ENCODE results near the gene AGR3. TPM values are rescaled to one million over a fixed set of nuclear protein-coding genes. Genes with fewer than 3 reads are reported as not detected.

The AGR3 gene
- polyA plus RNA-seq, 1 donor from 2014 or later = not detected

GRCh38 chr7:16879181-16879580, 2.6 kb downstream of the AGR3 start:
- Histone ChIP-seq H3K79me2 (replicated peaks; ENCODE audit: insufficient read depth, low read length) (no peaks in the 10 kb centered on the region), H3K9me2 (ENCODE audit: insufficient read depth, low read length) (no peaks in the 10 kb centered on the region), H2AFZ (ENCODE audit: low read depth, low read length) (no peak overlapping the region), H3K36me3 (ENCODE audit: insufficient read depth, low read length) (no peaks in the 10 kb centered on the region), H4K20me1 (ENCODE audit: insufficient read depth) (no peaks in the 10 kb centered on the region), H3K9ac (ENCODE audit: low read length) (no peak overlapping the region), H3K27ac (ENCODE audit: low read length) (no peak overlapping the region), H3F3A (ENCODE audit: insufficient read depth, low read length, poor library complexity, severe bottlenecking) (no peaks in the 10 kb centered on the region), H3K4me2 (ENCODE audit: low read length) (no peak overlapping the region), H3K27me3 (ENCODE audit: insufficient read depth, low read depth, low read length) (no peaks in the 10 kb centered on the region), H3K9me3 (ENCODE audit: low read length) (no peaks in the 10 kb centered on the region), H3K4me3 (ENCODE audit: low read length) (no peak overlapping the region)
- no peak for TF ChIP-seq SMC3 (conservative IDR thresholded peaks at IDR 0.05; ENCODE audit: poor library complexity)

- no peaks in the 10 kb centered on the region for H3K9me3 ChIP-seq (ENCODE audit: low read length)
- H3K79me2 ChIP-seq (replicated peaks; ENCODE audit: insufficient read depth, low read length) = no peaks in the 10 kb centered on the region
- H3K9ac ChIP-seq (ENCODE audit: low read length) = no peak overlapping the region
- no peak overlapping the region for H2AFZ ChIP-seq (ENCODE audit: low read depth, low read length)
- H3F3A ChIP-seq (ENCODE audit: insufficient read depth, low read length, poor library complexity, severe bottlenecking) = no peaks in the 10 kb centered on the region
- no peak overlapping the region for H3K4me2 ChIP-seq (ENCODE audit: low read length)
- H3K27me3 ChIP-seq (ENCODE audit: insufficient read depth, low read depth, low read length) = no peaks in the 10 kb centered on the region
- no peak overlapping the region for H3K4me3 ChIP-seq (ENCODE audit: low read length)
- TF ChIP-seq EZH2 (IDR thresholded peaks at IDR 0.05; ENCODE audit: borderline replicate concordance, insufficient read depth, low read length, poor library complexity, severe bottlenecking) = no peak
- no peak for TF ChIP-seq SMC3 (conservative IDR thresholded peaks at IDR 0.05; ENCODE audit: poor library complexity)
- TF ChIP-seq EP300 (conservative IDR thresholded peaks at IDR 0.05; ENCODE audit: poor library complexity, severe bottlenecking) = no peak
- no peak for TF ChIP-seq REST (IDR thresholded peaks at IDR 0.05; ENCODE audit: borderline replicate concordance)
- no peak for TF ChIP-seq MXI1 (conservative IDR thresholded peaks at IDR 0.05; ENCODE audit: poor library complexity, severe bottlenecking)
- TF ChIP-seq TAF1 (IDR thresholded peaks at IDR 0.05; ENCODE audit: low read depth) = no peak
- no peak for TF ChIP-seq CTCF (IDR thresholded peaks at IDR 0.05; ENCODE audit: poor library complexity, severe bottlenecking)
- TF ChIP-seq POLR2AphosphoS5 (IDR thresholded peaks at IDR 0.05) = no peak
- TF ChIP-seq RAD21 (conservative IDR thresholded peaks at IDR 0.05) = no peak
- no peaks in the 10 kb centered on the region for H4K20me1 ChIP-seq (ENCODE audit: insufficient read depth)
- no peak overlapping the region for H3K27ac ChIP-seq (ENCODE audit: low read length)
- H3K36me3 ChIP-seq (ENCODE audit: insufficient read depth, low read length) = no peaks in the 10 kb centered on the region
- no peaks in the 10 kb centered on the region for H3K9me2 ChIP-seq (ENCODE audit: insufficient read depth, low read length)
Observed at GRCh38 chr7:16875861-16876260, 5.9 kb downstream of the AGR3 start.

- no peaks in the 10 kb centered on the region for H3K9me3 ChIP-seq (ENCODE audit: low read length)
- H3K79me2 ChIP-seq (replicated peaks; ENCODE audit: insufficient read depth, low read length) = no peaks in the 10 kb centered on the region
- H3K27me3 ChIP-seq (ENCODE audit: insufficient read depth, low read depth, low read length) = no peaks in the 10 kb centered on the region
- H3K9me2 ChIP-seq (ENCODE audit: insufficient read depth, low read length) = no peaks in the 10 kb centered on the region
- no peak overlapping the region for H3K27ac ChIP-seq (ENCODE audit: low read length)
- H3K4me3 ChIP-seq (ENCODE audit: low read length) = no peak overlapping the region
- H3K36me3 ChIP-seq (ENCODE audit: insufficient read depth, low read length) = no peaks in the 10 kb centered on the region
- H3K9ac ChIP-seq (ENCODE audit: low read length) = no peak overlapping the region
- no peaks in the 10 kb centered on the region for H4K20me1 ChIP-seq (ENCODE audit: insufficient read depth)
- no peak for TF ChIP-seq TAF1 (IDR thresholded peaks at IDR 0.05; ENCODE audit: low read depth)
- no peak for TF ChIP-seq MXI1 (conservative IDR thresholded peaks at IDR 0.05; ENCODE audit: poor library complexity, severe bottlenecking)
- no peak for TF ChIP-seq EP300 (conservative IDR thresholded peaks at IDR 0.05; ENCODE audit: poor library complexity, severe bottlenecking)
- no peak for TF ChIP-seq POLR2AphosphoS5 (IDR thresholded peaks at IDR 0.05)
- TF ChIP-seq SMC3 (conservative IDR thresholded peaks at IDR 0.05; ENCODE audit: poor library complexity) = no peak
- no peak for TF ChIP-seq EZH2 (IDR thresholded peaks at IDR 0.05; ENCODE audit: borderline replicate concordance, insufficient read depth, low read length, poor library complexity, severe bottlenecking)
- no peak for TF ChIP-seq REST (IDR thresholded peaks at IDR 0.05; ENCODE audit: borderline replicate concordance)
- no peak for TF ChIP-seq CTCF (IDR thresholded peaks at IDR 0.05; ENCODE audit: poor library complexity, severe bottlenecking)
- no peak for TF ChIP-seq RAD21 (conservative IDR thresholded peaks at IDR 0.05)
- H2AFZ ChIP-seq (ENCODE audit: low read depth, low read length) = no peak overlapping the region
- H3K4me2 ChIP-seq (ENCODE audit: low read length) = no peak overlapping the region
- no peaks in the 10 kb centered on the region for H3F3A ChIP-seq (ENCODE audit: insufficient read depth, low read length, poor library complexity, severe bottlenecking)
Observed at GRCh38 chr7:16874066-16874465, 7.7 kb downstream of the AGR3 start.

Data from neural cell (in vitro differentiated cells).